Rectal smooth muscle tissue (tissue), 1 donor: ENCODE measurements around the gene KDM8.

Experiments
- H3K27ac ChIP-seq: one replicate; pipeline ENCODE4 v1.7.0; 2013; ENCODE audit warnings: low read depth, low read length, inconsistent platforms
- H3K27me3 ChIP-seq: one replicate; pipeline ENCODE4 v1.7.0; 2013; ENCODE audit warnings: low read length; ENCODE audit not compliant: control insufficient read depth, insufficient read depth
- H3K36me3 ChIP-seq: one replicate; pipeline ENCODE4 v1.7.0; 2013; ENCODE audit warnings: low read length; ENCODE audit not compliant: control insufficient read depth, insufficient read depth
- H3K4me1 ChIP-seq: one replicate; pipeline ENCODE4 v1.7.0; 2013; ENCODE audit warnings: low read length; ENCODE audit not compliant: control insufficient read depth, insufficient read depth
- H3K4me3 ChIP-seq: one replicate; pipeline ENCODE4 v1.7.0; 2013; ENCODE audit warnings: low read length
- H3K9ac ChIP-seq: one replicate; pipeline ENCODE4 v1.7.0; 2013; ENCODE audit warnings: low read length

KDM8 gene

GRCh38 chr16:27229891-27230470, 26.7 kb downstream of the KDM8 start:
- Histone ChIP-seq H3K27me3 (no peaks in the 10 kb centered on the region), H3K9ac (no peak overlapping the region), H3K36me3 (peaks cover 6% of the 10 kb centered on the region), H3K4me1 (no peaks in the 10 kb centered on the region), H3K4me3 (no peak overlapping the region), H3K27ac (no peak overlapping the region)

- no peaks in the 10 kb centered on the region for H3K27me3 ChIP-seq
- no peak overlapping the region for H3K27ac ChIP-seq
- H3K9ac ChIP-seq: no peak overlapping the region
- peaks cover 6% of the 10 kb centered on the region for H3K36me3 ChIP-seq
- no peak overlapping the region for H3K4me3 ChIP-seq
- peaks cover 5% of the 10 kb centered on the region for H3K4me1 ChIP-seq
These were observed 27.3 kb downstream of the KDM8 start for GRCh38 chr16:27230562-27231001.

- H3K4me1 ChIP-seq: peaks cover 6% of the 10 kb centered on the region
These were observed 28.4 kb downstream of the KDM8 start for GRCh38 chr16:27231692-27232060.

GRCh38 chr16:27232061-27232900, 29.0 kb downstream of the KDM8 start:
- H3K9ac ChIP-seq: no peak overlapping the region
- H3K27ac ChIP-seq: no peak overlapping the region
- H3K27me3 ChIP-seq: no peaks in the 10 kb centered on the region
- H3K4me1 ChIP-seq: peaks cover 6% of the 10 kb centered on the region
- H3K4me3 ChIP-seq: no peak overlapping the region
- peaks cover 3% of the 10 kb centered on the region for H3K36me3 ChIP-seq

More at GRCh38 chr16:27231692-27232060, 28.4 kb downstream of the KDM8 start:
- Histone ChIP-seq H3K27me3 (no peaks in the 10 kb centered on the region), H3K4me3 (no peak overlapping the region), H3K36me3 (peaks cover 3% of the 10 kb centered on the region), H3K27ac (no peak overlapping the region), H3K9ac (no peak overlapping the region)

GRCh38 chr16:27232901-27233625, 29.7 kb downstream of the KDM8 start:
- no peak overlapping the region for H3K27ac ChIP-seq
- peaks cover 6% of the 10 kb centered on the region for H3K4me1 ChIP-seq
- peaks cover 3% of the 10 kb centered on the region for H3K36me3 ChIP-seq
- H3K4me3 ChIP-seq: no peak overlapping the region
- H3K27me3 ChIP-seq: no peaks in the 10 kb centered on the region
- H3K9ac ChIP-seq: no peak overlapping the region

- Histone ChIP-seq H3K9ac (no peak overlapping the region), H3K27me3 (no peaks in the 10 kb centered on the region), H3K4me3 (no peak overlapping the region), H3K4me1 (peaks cover 6% of the 10 kb centered on the region), H3K36me3 (peaks cover 3% of the 10 kb centered on the region), H3K27ac (no peak overlapping the region)
These were observed 30.4 kb downstream of the KDM8 start for GRCh38 chr16:27233731-27234130.

GRCh38 chr16:27234171-27234570, 30.8 kb downstream of the KDM8 start:
- H3K36me3 ChIP-seq: peaks cover 3% of the 10 kb centered on the region
- peaks cover 6% of the 10 kb centered on the region for H3K4me1 ChIP-seq
- H3K27ac ChIP-seq: no peak overlapping the region

GRCh38 chr16:27234603-27235002, 31.3 kb downstream of the KDM8 start:
- Histone ChIP-seq H3K36me3 (peaks cover 3% of the 10 kb centered on the region), H3K27ac (peak overlapping the region; percentile 49), H3K4me3 (no peak overlapping the region), H3K4me1 (peaks cover 6% of the 10 kb centered on the region), H3K9ac (no peak overlapping the region), H3K27me3 (no peaks in the 10 kb centered on the region)

More at GRCh38 chr16:27234171-27234570, 30.8 kb downstream of the KDM8 start:
- H3K9ac ChIP-seq: no peak overlapping the region
- no peaks in the 10 kb centered on the region for H3K27me3 ChIP-seq
- H3K4me3 ChIP-seq: no peak overlapping the region

- Histone ChIP-seq H3K4me3 (peak overlapping the region; percentile 38), H3K36me3 (peaks cover 3% of the 10 kb centered on the region), H3K9ac (no peak overlapping the region), H3K4me1 (peaks cover 6% of the 10 kb centered on the region), H3K27ac (peak overlapping the region; percentile 49), H3K27me3 (no peaks in the 10 kb centered on the region)
These were observed 32.0 kb downstream of the KDM8 start for GRCh38 chr16:27235055-27235937.

GRCh38 chr16:27235938-27236245, 32.6 kb downstream of the KDM8 start:
- Histone ChIP-seq H3K4me1 (peaks cover 6% of the 10 kb centered on the region), H3K36me3 (peaks cover under 1% of the 10 kb centered on the region), H3K9ac (no peak overlapping the region)

GRCh38 chr16:27236635-27237218, 33.4 kb downstream of the KDM8 start:
- H3K4me1 ChIP-seq: peaks cover 6% of the 10 kb centered on the region

More at GRCh38 chr16:27235938-27236245, 32.6 kb downstream of the KDM8 start:
- no peaks in the 10 kb centered on the region for H3K27me3 ChIP-seq
- peak overlapping the region; percentile 38 for H3K4me3 ChIP-seq
- peak overlapping the region; percentile 49 for H3K27ac ChIP-seq

More at GRCh38 chr16:27236635-27237218, 33.4 kb downstream of the KDM8 start:
- Histone ChIP-seq H3K4me3 (no peak overlapping the region), H3K9ac (no peak overlapping the region), H3K27ac (no peak overlapping the region), H3K36me3 (no peaks in the 10 kb centered on the region), H3K27me3 (no peaks in the 10 kb centered on the region)
